GM12891 (cell line): ENCODE data around the gene SCARB1.

Source experiments
- POLR2A ChIP-seq: IDR thresholded peaks from 2 replicates; pipeline ENCODE4 v1.6.1; 2011; ENCODE audit warnings: low read depth, low read length, control low read depth
- POLR2AphosphoS5 ChIP-seq: IDR thresholded peaks from 2 replicates; pipeline ENCODE4 v1.6.1; 2011; ENCODE audit warnings: low read depth, low read length, control low read depth

- TF ChIP-seq POLR2AphosphoS5 (no peak), POLR2A (no peak)
Observed at GRCh38 chr12:124823272-124823970, 40.2 kb downstream of the SCARB1 start.
